Stimulated activated CD8-positive, alpha-beta memory T cell treated with anti-CD3 and anti-CD28 coated beads, Interleukin-7, amount 100 ng/mL, for 1 hour (primary cell): ENCODE measurements around the gene ARFRP1.

Source experiments
- DNase-seq, 2 donors: peaks; one replicate each; pipeline ENCODE4 v3.0.0-alpha.2; 2020; ENCODE audit warnings: low read depth in 2 of 2

The ARFRP1 gene

GRCh38 chr20:63702036-63702665 is 5.6 kb downstream of the ARFRP1 start:
- no peak for DNase-seq

GRCh38 chr20:63701329-63702035 is 6.3 kb downstream of the ARFRP1 start:
- no peak for DNase-seq

- DNase-seq = no peak
These were observed 6.8 kb downstream of the ARFRP1 start for GRCh38 chr20:63701051-63701328.

- DNase-seq = no peak
These were observed 7.4 kb downstream of the ARFRP1 start for GRCh38 chr20:63700199-63701050.

- no peak for DNase-seq
These were observed 8.1 kb downstream of the ARFRP1 start for GRCh38 chr20:63699466-63700198.

- no peak for DNase-seq
These were observed 8.9 kb downstream of the ARFRP1 start for GRCh38 chr20:63698739-63699465.

GRCh38 chr20:63697868-63698545 is 9.8 kb downstream of the ARFRP1 start:
- DNase-seq = no peak

- no peak for DNase-seq
These were observed 10.4 kb downstream of the ARFRP1 start for GRCh38 chr20:63697357-63697867.

GRCh38 chr20:63696628-63697356 is 11.0 kb downstream of the ARFRP1 start, which contains the start of gene TNFRSF6B:
Gene TNFRSF6B (plus strand): TSS chr20:63696652. CDS start chr20:63696768, 116 bp downstream.
- no peak for DNase-seq

- no peak for DNase-seq
These were observed 11.5 kb downstream of the ARFRP1 start for GRCh38 chr20:63696306-63696627.

- no peak for DNase-seq
These were observed 12.1 kb downstream of the ARFRP1 start for GRCh38 chr20:63695424-63696305.

- DNase-seq = no peak
These were observed 13.0 kb downstream of the ARFRP1 start for GRCh38 chr20:63694584-63695423.

GRCh38 chr20:63693733-63694583 is 13.8 kb downstream of the ARFRP1 start:
- no peak for DNase-seq

GRCh38 chr20:63693083-63693732 is 14.6 kb downstream of the ARFRP1 start:
- no peak for DNase-seq

- no peak for DNase-seq
These were observed 15.2 kb downstream of the ARFRP1 start for GRCh38 chr20:63692436-63693082.
